Muscle of leg (tissue), 11 donors: Measurements from ENCODE around the gene NXPH1. TPM values are rescaled to one million over a fixed set of nuclear protein-coding genes. Genes with fewer than 3 reads are reported as not detected.

ENCODE experiments used
- DNase-seq: peaks from one replicate; pipeline ENCODE4 v3.0.0; 2013
- H3K27ac ChIP-seq: one replicate; pipeline ENCODE4 v1.5.1; 2013; ENCODE audit warnings: mild to moderate bottlenecking, low read length, control low read depth
- H3K27me3 ChIP-seq: one replicate; pipeline ENCODE4 v1.6.1; 2013; ENCODE audit warnings: low read length; ENCODE audit not compliant: control insufficient read depth, insufficient read depth
- H3K36me3 ChIP-seq: one replicate; pipeline ENCODE4 v1.6.1; 2013; ENCODE audit warnings: low read length; ENCODE audit not compliant: control insufficient read depth, insufficient read depth
- H3K4me1 ChIP-seq: one replicate; pipeline ENCODE4 v1.6.1; 2013; ENCODE audit warnings: low read length; ENCODE audit not compliant: control insufficient read depth, insufficient read depth
- H3K4me3 ChIP-seq: one replicate; pipeline ENCODE4 v1.5.1; 2013; ENCODE audit warnings: low read length, control low read depth
- H3K9me3 ChIP-seq: replicated peaks from 2 replicates; pipeline ENCODE4 v1.6.1; 2013; ENCODE audit warnings: low read depth, low read length; ENCODE audit not compliant: control insufficient read depth
- WGBS: methylation state at CpG from one replicate; pipeline ENCODE4 v1.1.5; 2013; ENCODE audit warnings: missing lambda C conversion rate; ENCODE audit not compliant: insufficient coverage; 5-methylcytosine and 5-hydroxymethylcytosine counted together
- polyA plus RNA-seq, 8 donors: library from polyadenylated mRNA; unstranded; fragments of 120-200 nt; gene quantifications; one replicate each; pipeline versions ENCODE4 v1.2.1 to v1.2.3, GENCODE V29; 2013; ENCODE audit warnings: inconsistent platforms in 1 of 8, low replicate concordance in 1 of 8; ENCODE audit not compliant: insufficient read length in 8 of 8, insufficient read depth in 1 of 8
- total RNA-seq: library from RNA; stranded (reverse); fragments of 120-200 nt; gene quantifications from one replicate; pipeline ENCODE4 v1.2.4, GENCODE V29; 2013

NXPH1 gene
- total and polyA plus RNA-seq, 9 donors, result 0.28 TPM; not detected in 8

DNA sequence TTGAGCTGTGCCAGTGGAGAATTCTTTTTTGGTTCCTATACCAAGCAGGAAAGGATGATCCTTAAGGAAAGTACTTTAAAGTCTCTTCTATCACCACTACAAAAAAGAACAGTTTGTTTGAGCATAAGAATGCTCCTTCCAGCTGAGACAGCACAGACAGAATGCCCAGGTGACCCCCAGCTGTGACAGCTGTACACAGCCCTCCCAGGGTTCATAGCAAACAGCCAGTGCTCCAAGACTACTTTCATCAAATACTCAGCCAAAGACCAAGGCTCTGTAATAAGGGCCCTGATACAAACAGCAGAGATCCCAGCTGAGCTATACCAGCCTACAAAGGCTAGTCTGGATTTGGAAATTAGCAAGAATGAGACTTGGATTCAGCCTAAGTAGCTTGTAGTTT lies 65.7 kb downstream of the NXPH1 start:
- Histone ChIP-seq H3K36me3 (no peaks in the 10 kb centered on the region), H3K27ac (no peak overlapping the region), H3K4me1 (no peaks in the 10 kb centered on the region), H3K9me3 (no peaks in the 10 kb centered on the region), H3K27me3 (no peaks in the 10 kb centered on the region), H3K4me3 (no peak overlapping the region)
- no peak for DNase-seq

DNA sequence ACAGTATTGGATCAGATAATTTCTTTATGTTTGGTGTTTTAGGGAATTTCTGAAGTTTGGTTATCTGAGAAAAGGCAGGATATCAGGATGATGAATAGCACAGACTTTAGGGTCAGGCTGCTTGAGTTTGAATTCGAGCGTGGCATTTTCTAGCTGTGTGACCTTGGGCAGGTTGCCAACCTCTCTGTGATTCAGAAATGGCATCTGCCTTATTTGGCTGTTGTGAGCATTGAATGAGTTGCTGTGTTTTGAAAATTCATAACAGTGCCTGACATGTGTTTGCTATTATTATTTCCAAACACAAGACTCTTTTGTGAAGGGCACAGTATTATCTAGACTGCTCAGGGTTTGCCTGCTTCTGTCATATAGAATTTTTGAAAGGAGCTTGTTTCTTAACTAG lies 66.9 kb downstream of the NXPH1 start:
- peak; percentile 20 for DNase-seq
- H3K4me3 ChIP-seq, result no peak overlapping the region
- no peaks in the 10 kb centered on the region for H3K36me3 ChIP-seq
- H3K27ac ChIP-seq, result no peak overlapping the region
- H3K27me3 ChIP-seq, result no peaks in the 10 kb centered on the region
- WGBS, result 62% methylated on average over 2 of the region's 2 CpGs
- H3K9me3 ChIP-seq, result no peaks in the 10 kb centered on the region
- H3K4me1 ChIP-seq, result no peaks in the 10 kb centered on the region

DNA sequence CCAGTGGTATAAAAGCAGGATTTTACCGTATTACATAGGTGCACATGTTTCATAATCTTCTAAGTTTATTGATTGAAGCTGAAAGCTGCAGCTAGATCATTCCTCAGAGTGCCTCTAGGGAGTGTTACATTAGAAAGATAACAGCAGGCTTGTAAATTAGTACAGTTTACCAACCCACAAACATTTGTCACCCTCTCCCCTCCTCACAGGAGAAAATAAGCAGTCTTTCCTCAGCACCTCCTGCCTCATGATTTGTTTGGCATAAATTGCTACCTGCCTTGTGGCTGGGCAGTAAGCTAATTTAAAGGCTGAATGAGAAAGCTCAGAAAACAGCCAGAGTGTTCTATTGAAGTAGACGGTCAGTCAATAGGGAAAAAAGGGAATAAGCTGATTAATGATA lies 74.2 kb downstream of the NXPH1 start:
- no peak overlapping the region for H3K27ac ChIP-seq
- DNase-seq, result no peak
- no peaks in the 10 kb centered on the region for H3K36me3 ChIP-seq
- no CpG with 5 or more reads among the region's 2 CpGs for WGBS
- no peaks in the 10 kb centered on the region for H3K9me3 ChIP-seq
- no peak overlapping the region for H3K4me3 ChIP-seq
- peaks cover 4% of the 10 kb centered on the region for H3K27me3 ChIP-seq
- H3K4me1 ChIP-seq, result peaks cover 6% of the 10 kb centered on the region

DNA sequence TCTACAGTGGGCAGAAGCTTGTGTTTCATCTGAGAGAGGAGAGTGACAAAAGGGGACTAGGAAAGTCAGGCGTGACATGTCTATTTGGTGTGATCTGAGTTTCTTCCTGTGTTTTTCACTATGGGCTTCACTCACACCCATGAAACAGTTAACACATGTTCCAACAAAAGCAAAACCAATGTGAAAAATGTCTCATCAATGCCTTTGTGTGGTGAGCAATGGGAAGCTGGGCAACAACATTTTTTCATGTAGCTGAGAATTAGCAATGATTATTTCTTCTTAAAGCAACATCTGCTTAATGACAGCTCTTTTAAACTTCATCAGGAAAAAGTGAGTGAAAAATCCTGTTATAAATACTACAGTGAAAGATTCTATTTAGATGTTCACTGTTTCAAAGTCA lies 76.2 kb downstream of the NXPH1 start:
- no CpG with 5 or more reads among the region's 1 CpG for WGBS
- peaks cover 6% of the 10 kb centered on the region for H3K4me1 ChIP-seq
- H3K4me3 ChIP-seq, result no peak overlapping the region
- DNase-seq, result no peak
- no peak overlapping the region for H3K27ac ChIP-seq
- H3K27me3 ChIP-seq, result peaks cover 4% of the 10 kb centered on the region
- no peaks in the 10 kb centered on the region for H3K9me3 ChIP-seq
- no peaks in the 10 kb centered on the region for H3K36me3 ChIP-seq

DNA sequence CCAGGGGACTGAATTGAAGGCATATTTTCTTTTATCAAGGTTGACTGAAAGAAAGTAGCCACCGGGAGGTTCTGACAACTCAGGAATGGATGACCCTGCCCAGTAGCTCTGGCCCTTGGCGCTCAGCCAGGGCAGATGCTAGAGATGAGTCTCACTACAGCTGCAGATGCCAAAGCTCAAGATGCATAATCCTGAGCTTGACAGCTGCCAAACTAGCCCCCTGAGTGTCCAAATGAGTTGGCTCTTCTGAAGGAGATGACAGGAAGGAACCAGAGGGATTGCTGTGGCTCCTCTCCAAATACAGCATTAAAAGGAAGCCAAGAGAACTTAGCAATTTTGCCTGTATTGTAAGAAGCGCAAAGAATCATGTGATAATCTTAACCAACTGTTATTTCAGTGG lies 78.4 kb downstream of the NXPH1 start:
- peaks cover 1% of the 10 kb centered on the region for H3K27me3 ChIP-seq
- no peak overlapping the region for H3K4me3 ChIP-seq
- H3K4me1 ChIP-seq, result peaks cover 6% of the 10 kb centered on the region
- H3K27ac ChIP-seq, result no peak overlapping the region
- 25% methylated on average over 2 of the region's 3 CpGs for WGBS
- DNase-seq, result peak; percentile 91
- H3K36me3 ChIP-seq, result no peaks in the 10 kb centered on the region
- H3K9me3 ChIP-seq, result no peaks in the 10 kb centered on the region

DNA sequence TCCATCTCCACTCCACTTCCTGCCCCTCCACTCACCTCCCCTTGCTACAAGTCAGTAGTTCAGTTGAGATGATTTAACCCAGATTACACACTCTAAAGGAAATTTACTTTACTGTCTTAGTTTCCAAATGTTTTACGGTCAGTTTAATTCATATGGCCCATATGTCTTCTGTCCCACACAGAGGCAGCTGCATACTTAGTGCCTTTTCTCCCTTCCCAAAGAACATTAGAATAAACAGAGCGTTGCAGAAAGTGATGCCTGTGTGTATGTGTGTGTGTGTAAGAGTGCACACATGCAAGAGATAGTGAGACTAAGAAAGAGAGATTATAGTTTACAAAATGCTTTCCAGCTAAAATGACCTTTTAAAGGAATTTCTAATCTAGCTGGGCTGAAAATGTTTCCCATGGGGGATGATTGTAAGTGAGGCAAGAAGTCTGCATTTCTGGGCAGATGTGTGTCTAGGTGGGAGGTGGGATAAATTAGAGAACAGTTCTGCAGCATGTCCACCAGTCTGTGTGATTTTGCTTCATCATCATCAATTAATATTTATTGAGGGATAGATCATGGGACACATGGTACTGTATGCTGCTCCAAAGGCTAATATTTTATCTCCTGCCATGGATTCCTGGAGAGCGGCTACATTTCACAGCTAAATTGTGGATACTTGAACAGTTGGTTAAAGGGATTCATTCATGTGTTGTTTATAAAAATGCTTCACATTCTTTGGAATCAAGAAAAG lies 81.5 kb downstream of the NXPH1 start:
- no CpG with 5 or more reads among the region's 3 CpGs for WGBS
- Histone ChIP-seq H3K27me3 (peaks cover 5% of the 10 kb centered on the region), H3K27ac (no peak overlapping the region), H3K9me3 (no peaks in the 10 kb centered on the region), H3K4me3 (no peak overlapping the region), H3K4me1 (peaks cover 6% of the 10 kb centered on the region), H3K36me3 (no peaks in the 10 kb centered on the region)
- DNase-seq, result peak; percentile 77

DNA sequence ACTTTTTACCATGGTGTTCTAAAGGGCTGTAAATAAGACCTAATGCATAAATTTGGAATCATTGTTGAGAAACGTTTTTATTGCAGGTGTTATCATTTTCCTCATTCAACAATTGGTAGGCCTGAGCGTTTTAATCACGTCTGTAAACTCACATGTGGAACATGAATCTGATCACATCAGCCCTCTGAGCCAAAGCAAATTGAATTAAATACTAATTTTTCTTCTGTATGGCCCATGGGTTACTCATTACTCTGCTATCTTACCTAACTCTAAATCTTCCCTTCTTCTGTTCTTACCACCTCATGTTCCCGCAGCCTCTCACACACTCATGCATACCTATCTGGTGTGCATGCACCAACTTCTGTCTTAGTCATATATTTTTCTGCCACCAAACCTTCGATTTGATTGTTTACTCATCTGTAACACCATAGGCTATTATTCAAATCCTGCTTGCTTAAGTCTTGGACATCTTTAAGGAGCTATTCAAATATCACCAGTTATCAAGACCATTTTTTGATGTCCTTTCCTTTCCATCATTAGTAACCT lies 82.3 kb downstream of the NXPH1 start:
- no peak for DNase-seq
- H3K9me3 ChIP-seq, result no peaks in the 10 kb centered on the region
- peaks cover 5% of the 10 kb centered on the region for H3K27me3 ChIP-seq
- no peaks in the 10 kb centered on the region for H3K36me3 ChIP-seq
- no peak overlapping the region for H3K4me3 ChIP-seq
- H3K27ac ChIP-seq, result no peak overlapping the region
- WGBS, result 71% methylated on average over 4 of the region's 5 CpGs
- H3K4me1 ChIP-seq, result peaks cover 6% of the 10 kb centered on the region

DNA sequence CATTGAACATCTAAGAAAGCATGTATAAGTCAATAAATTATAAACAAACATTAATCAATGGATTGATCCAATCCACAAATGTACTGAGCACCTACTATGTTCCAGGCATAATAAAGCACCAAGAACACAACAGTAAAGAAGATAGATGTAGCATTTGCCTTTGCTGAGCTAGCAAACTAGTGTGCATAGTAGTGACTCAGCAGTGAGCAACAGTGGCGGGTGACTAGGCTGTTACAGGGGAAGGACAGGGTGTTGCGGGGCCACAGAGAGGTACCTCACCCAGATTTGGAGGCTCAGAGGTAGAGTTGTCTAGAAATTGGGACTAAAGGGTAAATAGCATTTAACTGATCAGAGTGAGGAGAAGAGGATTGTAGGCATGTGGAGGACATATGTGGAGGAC lies 83.6 kb downstream of the NXPH1 start:
- Histone ChIP-seq H3K9me3 (no peaks in the 10 kb centered on the region), H3K27ac (no peak overlapping the region), H3K27me3 (peaks cover 5% of the 10 kb centered on the region), H3K4me3 (no peak overlapping the region), H3K36me3 (no peaks in the 10 kb centered on the region), H3K4me1 (peaks cover under 1% of the 10 kb centered on the region)
- DNase-seq, result no peak
- 97% methylated on average over 2 of the region's 2 CpGs for WGBS

DNA sequence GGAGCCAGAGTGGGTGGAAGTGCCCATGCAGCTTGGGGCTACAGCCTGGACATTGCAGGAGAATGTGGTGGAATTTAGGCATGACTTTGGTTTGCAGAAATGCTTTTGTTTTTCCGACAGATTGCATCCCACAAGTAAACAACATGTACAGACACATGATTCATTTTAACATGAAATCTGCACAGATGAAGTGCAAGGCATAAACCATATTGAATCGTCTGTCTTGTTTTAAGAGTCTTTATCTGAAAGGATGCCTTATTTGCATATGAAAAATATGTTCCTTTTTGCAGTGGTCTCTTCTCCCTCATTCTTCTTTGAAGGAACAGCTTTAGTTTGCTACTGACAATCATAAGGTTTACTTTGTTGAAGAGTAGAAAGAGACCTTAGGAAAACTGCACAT lies 94.9 kb downstream of the NXPH1 start:
- H3K27me3 ChIP-seq, result no peaks in the 10 kb centered on the region
- no peaks in the 10 kb centered on the region for H3K4me1 ChIP-seq
- WGBS, result no CpG with 5 or more reads among the region's 2 CpGs
- DNase-seq, result no peak
- H3K9me3 ChIP-seq, result no peaks in the 10 kb centered on the region
- no peak overlapping the region for H3K27ac ChIP-seq
- no peak overlapping the region for H3K4me3 ChIP-seq
- no peaks in the 10 kb centered on the region for H3K36me3 ChIP-seq

DNA sequence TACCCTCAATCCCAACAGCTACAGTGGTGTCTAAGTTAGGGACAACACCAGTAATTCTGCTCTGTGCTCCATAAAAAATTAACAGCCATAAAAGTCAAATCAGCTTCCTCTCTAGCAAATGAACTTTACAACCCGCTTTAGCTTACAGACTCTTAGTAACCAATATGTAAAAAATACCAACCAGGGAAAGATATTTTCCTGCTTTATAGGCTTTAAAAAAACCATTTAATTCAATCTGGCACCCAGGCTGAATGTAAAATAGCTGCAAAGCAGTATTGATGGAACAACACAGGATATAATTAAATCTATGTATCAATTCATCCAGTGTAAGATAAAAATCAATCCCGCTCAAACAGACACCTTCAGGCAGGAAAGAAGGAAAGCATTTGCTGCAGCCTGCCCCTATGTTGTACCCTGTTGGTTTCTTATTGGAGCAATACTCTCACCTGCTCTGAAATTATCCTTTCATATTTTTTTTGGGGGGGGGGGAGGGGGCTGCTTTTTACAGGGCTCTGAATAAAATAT lies 98.6 kb downstream of the NXPH1 start:
- WGBS, result 50% methylated on average over 1 of the region's 2 CpGs
- H3K9me3 ChIP-seq, result no peaks in the 10 kb centered on the region

More for the DNA sequence above, 98.6 kb downstream of the NXPH1 start:
- Histone ChIP-seq H3K36me3 (no peaks in the 10 kb centered on the region), H3K4me3 (no peak overlapping the region), H3K4me1 (no peaks in the 10 kb centered on the region), H3K27ac (no peak overlapping the region), H3K27me3 (no peaks in the 10 kb centered on the region)
- no peak for DNase-seq
